Erythroblast (primary cell): ENCODE results near the gene FBXL22.

Experiments used
- GATA1 ChIP-seq: IDR thresholded peaks from 2 replicates; pipeline ENCODE4 v1.6.1; 2011; ENCODE audit warnings: low read depth, mild to moderate bottlenecking, control low read depth, low read length, moderate library complexity
- POLR2A ChIP-seq: IDR thresholded peaks from 2 replicates; pipeline ENCODE4 v1.6.1; 2011; ENCODE audit warnings: mild to moderate bottlenecking, low read length

GRCh38 chr15:63623232-63623969 is 26.2 kb downstream of the FBXL22 start:
- no peak for TF ChIP-seq POLR2A
- no peak for TF ChIP-seq GATA1
